ENCODE data around the gene CALR3.

Gene CALR3

GRCh38 chr19:16429066-16429758 lies 66.8 kb downstream of the CALR3 start:
- no peak for DNase-seq (ENCODE audit: low read depth)
